ENCODE measurements around the gene IL23R.
"Not testable (repeated sequence)": the region's sequence is repeated elsewhere in the genome, so short reads cannot be mapped to it uniquely, and the experiment has no call there.

DNA sequence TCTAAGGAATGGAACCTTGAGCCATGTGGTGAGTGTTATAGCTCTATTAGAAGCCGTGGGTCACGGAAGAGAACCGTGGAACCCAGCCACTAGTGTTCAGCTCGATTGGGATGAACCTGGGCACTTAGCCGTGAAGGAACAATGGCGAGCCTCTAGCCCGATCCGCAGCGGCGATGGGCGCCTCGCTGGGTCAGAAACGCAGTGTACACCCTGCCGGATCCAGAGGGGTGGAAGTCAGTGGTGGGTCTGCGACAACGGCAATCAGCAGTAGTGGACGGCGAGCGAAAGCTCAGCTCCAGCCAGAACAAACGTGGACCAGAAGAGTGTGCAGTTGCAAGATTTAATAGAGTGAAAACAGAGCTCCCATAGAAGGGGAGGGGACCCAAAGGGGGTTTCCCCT lies 18.3 kb upstream of the IL23R start:
- TF ChIP-seq, protein P1, sequence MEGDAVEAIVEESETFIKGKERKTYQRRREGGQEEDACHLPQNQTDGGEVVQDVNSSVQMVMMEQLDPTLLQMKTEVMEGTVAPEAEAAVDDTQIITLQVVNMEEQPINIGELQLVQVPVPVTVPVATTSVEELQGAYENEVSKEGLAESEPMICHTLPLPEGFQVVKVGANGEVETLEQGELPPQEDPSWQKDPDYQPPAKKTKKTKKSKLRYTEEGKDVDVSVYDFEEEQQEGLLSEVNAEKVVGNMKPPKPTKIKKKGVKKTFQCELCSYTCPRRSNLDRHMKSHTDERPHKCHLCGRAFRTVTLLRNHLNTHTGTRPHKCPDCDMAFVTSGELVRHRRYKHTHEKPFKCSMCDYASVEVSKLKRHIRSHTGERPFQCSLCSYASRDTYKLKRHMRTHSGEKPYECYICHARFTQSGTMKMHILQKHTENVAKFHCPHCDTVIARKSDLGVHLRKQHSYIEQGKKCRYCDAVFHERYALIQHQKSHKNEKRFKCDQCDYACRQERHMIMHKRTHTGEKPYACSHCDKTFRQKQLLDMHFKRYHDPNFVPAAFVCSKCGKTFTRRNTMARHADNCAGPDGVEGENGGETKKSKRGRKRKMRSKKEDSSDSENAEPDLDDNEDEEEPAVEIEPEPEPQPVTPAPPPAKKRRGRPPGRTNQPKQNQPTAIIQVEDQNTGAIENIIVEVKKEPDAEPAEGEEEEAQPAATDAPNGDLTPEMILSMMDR (optimal IDR thresholded peaks at IDR 0.05 in 1 of 3, IDR thresholded peaks at IDR 0.05 in 1 of 3, conservative IDR thresholded peaks at IDR 0.05 in 1 of 3; ENCODE audit: extremely low read depth in 1 of 3, insufficient read depth in 2 of 3, low read length in 3 of 3) = not testable (repeated sequence)
- not testable (repeated sequence) for TF ChIP-seq EZH2 (IDR thresholded peaks at IDR 0.05; ENCODE audit: low read length)
